GM06990 (cell line): ENCODE measurements around the gene EVA1B.

Experiments used
- DNase-seq: peaks from one replicate; pipeline ENCODE4 v3.0.0-alpha.2; 2011; ENCODE audit not compliant: insufficient read length; ENCODE audit errors: extremely low read depth
- H3K27me3 ChIP-seq: replicated peaks from 2 replicates; pipeline ENCODE4 v1.6.0; 2011; ENCODE audit warnings: low read length; ENCODE audit not compliant: control insufficient read depth, insufficient read depth
- H3K36me3 ChIP-seq: 2 replicates; pipeline ENCODE4 v1.5.1; 2011; ENCODE audit warnings: low read length; ENCODE audit not compliant: control insufficient read depth, insufficient read depth
- H3K4me3 ChIP-seq: replicated peaks from 2 replicates; pipeline ENCODE4 v1.5.1; 2011; ENCODE audit warnings: low read depth, mild to moderate bottlenecking, control low read depth, low read length
- CTCF ChIP-seq: IDR thresholded peaks from 2 replicates; pipeline ENCODE4 v1.5.1; 2011; ENCODE audit warnings: low read length, control low read depth, mild to moderate bottlenecking, inconsistent platforms; ENCODE audit not compliant: insufficient read depth, poor library complexity, severe bottlenecking

EVA1B gene

DNA sequence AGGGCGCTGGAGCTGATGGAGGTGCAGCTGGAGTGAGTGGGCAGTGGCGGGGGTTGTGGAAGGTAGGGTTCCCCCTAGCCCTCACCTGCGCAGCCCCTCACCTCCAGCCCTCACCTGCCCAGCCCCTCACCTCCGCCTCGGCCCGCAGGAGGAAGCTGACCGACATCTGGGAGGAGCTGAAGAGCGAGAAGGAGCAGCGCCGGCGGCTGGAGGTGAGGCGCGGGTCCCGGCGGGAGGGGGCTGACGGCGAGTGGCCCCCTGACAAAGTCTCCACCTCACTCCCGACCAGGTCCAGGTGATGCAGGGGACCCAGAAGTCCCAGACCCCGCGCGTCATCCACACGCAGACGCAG, 2.7 kb downstream of the EVA1B start:
- Histone ChIP-seq H3K27me3 (no peaks in the 10 kb centered on the region), H3K36me3 (no peaks in the 10 kb centered on the region), H3K4me3 (peak overlapping the region; percentile 25)
- TF ChIP-seq CTCF, result no peak
- DNase-seq, result no peak

DNA sequence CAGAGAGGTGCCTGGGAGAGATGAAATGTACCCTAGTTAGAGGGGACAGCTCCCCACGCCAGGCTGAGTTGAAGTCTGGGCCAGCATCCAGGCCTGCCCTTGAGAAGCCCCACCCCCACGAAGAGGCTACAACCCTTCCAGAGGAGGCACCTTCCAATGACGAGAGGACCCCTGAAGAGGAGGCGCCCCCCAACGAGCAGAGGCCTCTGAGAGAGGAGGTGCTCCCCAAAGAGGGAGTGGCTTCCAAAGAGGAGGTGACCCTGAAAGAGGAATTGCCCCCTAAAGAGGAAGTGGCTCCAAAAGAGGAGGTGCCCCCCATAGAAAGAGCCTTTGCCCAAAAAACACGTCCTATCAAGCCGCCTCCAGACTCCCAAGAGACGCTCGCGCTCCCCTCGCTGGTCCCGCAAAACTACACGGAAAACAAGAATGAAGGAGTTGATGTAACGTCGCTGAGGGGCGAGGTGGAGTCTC, 3.1 kb downstream of the EVA1B start:
- Histone ChIP-seq H3K27me3 (no peaks in the 10 kb centered on the region), H3K4me3 (no peak overlapping the region), H3K36me3 (no peaks in the 10 kb centered on the region)
- DNase-seq, result no peak
- no peak for TF ChIP-seq CTCF

DNA sequence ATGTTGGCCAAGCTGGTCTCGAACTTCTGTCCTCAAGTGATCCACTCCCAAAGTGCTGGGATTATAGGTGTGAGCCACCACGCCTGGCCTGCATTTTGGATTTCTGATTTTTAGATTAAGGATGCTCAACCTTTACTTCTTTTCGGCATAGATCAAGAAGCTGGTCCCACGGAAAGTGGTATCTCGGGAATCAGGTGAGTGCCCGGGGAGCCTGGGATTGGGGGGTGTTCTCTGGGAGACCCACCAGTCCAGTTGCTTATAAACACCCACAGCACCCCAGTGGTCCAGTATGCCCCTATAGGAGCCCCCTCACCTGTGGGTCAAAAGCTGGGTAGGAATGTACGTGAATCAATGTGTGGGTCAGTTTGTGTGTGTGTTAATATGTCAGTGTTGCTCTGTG, 14.0 kb downstream of the EVA1B start:
- DNase-seq, result no peak
- no peak overlapping the region for H3K4me3 ChIP-seq
- no peak for TF ChIP-seq CTCF
- no peaks in the 10 kb centered on the region for H3K27me3 ChIP-seq
- no peaks in the 10 kb centered on the region for H3K36me3 ChIP-seq

DNA sequence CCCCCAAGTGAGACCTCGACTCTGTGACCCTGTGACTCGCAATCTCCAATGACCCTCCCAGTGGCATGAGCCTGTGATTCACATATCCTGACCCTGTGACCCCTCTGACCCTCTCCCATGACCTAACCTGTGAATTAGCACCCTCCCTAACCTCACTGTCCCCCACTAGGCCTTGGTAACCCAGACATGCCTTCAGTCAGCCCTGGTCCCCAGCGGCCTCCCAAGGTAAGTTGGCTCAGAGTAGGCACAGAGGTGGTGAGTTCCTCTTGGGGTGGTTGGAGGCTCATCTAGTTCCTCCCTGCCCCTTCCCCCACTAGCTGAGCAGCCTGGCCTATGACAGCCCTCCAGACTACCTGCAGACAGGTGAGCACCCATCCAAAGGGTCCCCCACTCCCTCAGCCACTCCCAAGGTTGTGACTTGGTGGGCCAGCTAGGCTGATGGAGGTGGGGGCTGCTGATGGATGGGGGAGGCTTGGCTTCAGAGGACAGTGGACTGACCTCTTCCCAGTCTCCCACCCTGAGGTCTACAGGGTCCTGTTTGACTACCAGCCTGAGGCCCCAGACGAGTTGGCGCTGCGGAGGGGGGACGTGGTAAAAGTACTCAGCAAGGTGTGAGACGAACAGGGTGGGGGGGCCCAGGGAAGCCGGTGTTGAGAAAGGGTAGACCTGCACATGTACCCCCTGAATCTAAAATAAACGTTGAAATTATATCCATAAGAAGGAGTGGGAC, 15.7 kb downstream of the EVA1B start:
- peaks cover 2% of the 10 kb centered on the region for H3K36me3 ChIP-seq
- H3K4me3 ChIP-seq, result peak overlapping the region; percentile 77
- TF ChIP-seq CTCF, result no peak
- no peak for DNase-seq
- H3K27me3 ChIP-seq, result no peaks in the 10 kb centered on the region

DNA sequence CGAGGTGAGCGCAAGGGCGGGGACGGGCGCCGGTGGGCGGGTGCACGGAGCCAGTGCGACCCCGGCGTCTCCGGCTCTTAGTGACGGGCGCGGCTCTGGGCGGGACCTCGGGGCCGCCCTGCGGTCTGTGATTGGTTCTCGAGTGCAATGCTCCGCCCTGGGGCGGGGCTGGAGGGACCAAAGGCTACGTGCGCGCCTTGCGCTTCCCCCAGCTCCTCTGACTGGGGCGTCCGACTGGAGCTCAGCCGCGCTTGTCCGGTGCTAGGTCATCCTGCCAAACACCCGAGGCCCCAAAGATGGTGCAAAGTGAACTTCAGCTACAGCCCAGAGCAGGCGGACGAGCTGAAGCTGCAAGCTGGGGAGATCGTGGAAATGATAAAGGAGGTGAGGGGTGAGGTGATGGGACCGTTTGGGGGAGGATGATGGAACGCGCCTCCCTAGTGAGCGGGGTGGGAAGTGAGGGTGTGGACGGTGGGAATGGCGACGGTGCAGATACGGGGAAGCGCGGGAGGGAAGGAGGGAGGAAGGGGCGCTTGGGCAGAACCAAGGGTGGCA, 16.5 kb downstream of the EVA1B start:
- TF ChIP-seq CTCF, result no peak
- no peaks in the 10 kb centered on the region for H3K27me3 ChIP-seq
- H3K36me3 ChIP-seq, result peaks cover 6% of the 10 kb centered on the region
- peak overlapping the region; percentile 77 for H3K4me3 ChIP-seq
- peak; percentile 95 for DNase-seq
